Activated CD4-positive, alpha-beta T cell treated with anti-CD3 and anti-CD28 coated beads, Interleukin-2, amount 50 U/mL, for 24 hours (primary cell): ENCODE data around the gene CD74.
"Not testable (repeated sequence)": the region's sequence is repeated elsewhere in the genome, so short reads cannot be mapped to it uniquely, and the experiment has no call there.

Experiments used
- DNase-seq, 2 donors: peaks; one replicate each; pipeline ENCODE4 v3.0.0-alpha.2; 2020; ENCODE audit warnings: low read depth in 1 of 2, low spot score in 1 of 2

Gene CD74

GRCh38 chr5:150412319-150413175, at the start of gene CD74:
Gene CD74 (minus strand): TSS chr5:150412910. CDS start chr5:150412749, 161 bp downstream.
- DNase-seq, result peak; percentile 77 to 85

GRCh38 chr5:150461231-150461630, 48.5 kb upstream of the CD74 start:
- DNase-seq, result no peak

- no peak for DNase-seq
Measured at GRCh38 chr5:150460781-150461180, 48.1 kb upstream of the CD74 start.

GRCh38 chr5:150458802-150459557, 46.3 kb upstream of the CD74 start:
- DNase-seq, result peak; percentile 83 to 90

- DNase-seq, result no peak
Measured at GRCh38 chr5:150457562-150458240, 45.0 kb upstream of the CD74 start.

GRCh38 chr5:150457121-150457520, 44.4 kb upstream of the CD74 start:
- no peak for DNase-seq

- no peak for DNase-seq
Measured at GRCh38 chr5:150454492-150455229, 42.0 kb upstream of the CD74 start.

- DNase-seq, result not testable (repeated sequence)
Measured at GRCh38 chr5:150454027-150454426, 41.3 kb upstream of the CD74 start.

- no peak for DNase-seq
Measured at GRCh38 chr5:150452914-150453313, 40.2 kb upstream of the CD74 start.

GRCh38 chr5:150451594-150451993, 38.9 kb upstream of the CD74 start:
- DNase-seq, result no peak

GRCh38 chr5:150449517-150450339, 37.0 kb upstream of the CD74 start, which contains the start of gene RPS14:
Gene RPS14 (minus strand): TSS chr5:150449739. CDS start chr5:150447733, 2,006 bp downstream.
- DNase-seq, result peak; percentile 92

GRCh38 chr5:150448952-150449516, 36.3 kb upstream of the CD74 start:
- DNase-seq, result no peak

- no peak for DNase-seq
Measured at GRCh38 chr5:150448334-150448733, 35.6 kb upstream of the CD74 start.

- DNase-seq, result no peak
Measured at GRCh38 chr5:150447188-150447587, 34.5 kb upstream of the CD74 start.

GRCh38 chr5:150446583-150446982, 33.9 kb upstream of the CD74 start:
- no peak for DNase-seq

GRCh38 chr5:150446088-150446487, 33.4 kb upstream of the CD74 start:
- DNase-seq, result no peak

GRCh38 chr5:150444770-150445169, 32.1 kb upstream of the CD74 start:
- no peak for DNase-seq

- no peak for DNase-seq
Measured at GRCh38 chr5:150443242-150444075, 30.7 kb upstream of the CD74 start.

- no peak for DNase-seq
Measured at GRCh38 chr5:150442699-150443080, 30.0 kb upstream of the CD74 start.
